ENCODE data around the gene RGS6.

GRCh38 chr14:72544615-72545387, 612.6 kb downstream of the RGS6 start:
- TF ChIP-seq POLR2A (IDR thresholded peaks at IDR 0.05) (no peak), CTCF (IDR thresholded peaks at IDR 0.05) (no peak), EP300 (IDR thresholded peaks at IDR 0.05) (no peak), POLR2AphosphoS5 (IDR thresholded peaks at IDR 0.05) (no peak)
